GM12892 (cell line): Measurements from ENCODE around the gene KRT34.

Source experiments
- DNase-seq: peaks from one replicate; pipeline ENCODE4 v3.0.0; 2011; ENCODE audit not compliant: insufficient read length
- FAIRE-seq: peaks from 2 replicates; lab custom pipeline; 2011; peaks lifted over from hg19 to GRCh38; lab: Jason Lieb, UNC
- POLR2A ChIP-seq: IDR thresholded peaks from 2 replicates; pipeline ENCODE4 v1.6.1; 2011; ENCODE audit warnings: low read depth, low read length, control low read depth
- POLR2AphosphoS5 ChIP-seq: IDR thresholded peaks from 2 replicates; pipeline ENCODE4 v1.6.1; 2011; ENCODE audit warnings: low read depth, low read length, control low read depth
- TAF1 ChIP-seq: IDR thresholded peaks from 2 replicates; pipeline ENCODE4 v1.6.1; 2011; ENCODE audit warnings: low read depth, mild to moderate bottlenecking, control low read depth, low read length, borderline replicate concordance

The KRT34 gene

GRCh38 chr17:41331606-41332005, 50.5 kb downstream of the KRT34 start:
- FAIRE-seq (no peak), DNase-seq (no peak)
- TF ChIP-seq POLR2A (no peak), TAF1 (no peak), POLR2AphosphoS5 (no peak)

DNA sequence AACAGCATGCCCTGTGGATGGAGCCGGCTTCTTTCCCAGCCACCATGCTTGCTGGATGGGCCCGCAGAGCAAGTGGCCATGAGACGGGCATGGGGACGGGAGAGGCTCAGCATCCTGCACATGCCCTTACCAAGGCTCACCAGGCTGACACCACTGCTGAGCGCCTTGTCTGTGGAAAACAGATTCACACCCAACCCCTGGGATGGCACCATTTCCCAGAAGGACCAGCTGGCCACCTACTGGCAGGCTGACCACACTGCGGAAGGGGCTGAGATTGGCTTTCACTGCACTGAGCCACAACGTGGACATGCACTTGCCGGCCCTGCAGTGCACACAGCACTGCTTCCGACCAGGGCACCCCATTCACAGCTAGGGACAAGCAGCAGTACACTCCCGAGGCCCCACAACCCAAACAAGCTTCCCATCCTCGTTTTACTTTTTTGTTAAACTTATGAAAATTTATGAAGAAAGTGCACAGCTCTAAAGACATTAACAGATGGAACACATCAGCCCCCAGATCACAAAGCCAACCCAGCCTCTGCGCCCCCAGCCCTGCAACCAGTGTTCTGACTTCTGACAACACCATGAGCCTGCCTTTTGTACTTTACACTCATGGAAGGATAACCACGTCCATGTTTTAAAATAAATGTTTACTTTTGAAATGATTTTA, 52.7 kb downstream of the KRT34 start:
- FAIRE-seq, result no peak
- TF ChIP-seq POLR2A (no peak), TAF1 (no peak), POLR2AphosphoS5 (no peak)
- no peak for DNase-seq

- TF ChIP-seq POLR2AphosphoS5 (no peak), TAF1 (no peak), POLR2A (no peak)
- no peak for FAIRE-seq
- DNase-seq, result no peak
These were observed 53.9 kb downstream of the KRT34 start for GRCh38 chr17:41328207-41328606.
